Measurements from ENCODE around the gene SH3RF3. TPM values are rescaled to one million over a fixed set of nuclear protein-coding genes. Genes with fewer than 3 reads are reported as not detected.

The SH3RF3 gene
- total RNA-seq, 1 donor from 2014 or later = 7.9 TPM

DNA sequence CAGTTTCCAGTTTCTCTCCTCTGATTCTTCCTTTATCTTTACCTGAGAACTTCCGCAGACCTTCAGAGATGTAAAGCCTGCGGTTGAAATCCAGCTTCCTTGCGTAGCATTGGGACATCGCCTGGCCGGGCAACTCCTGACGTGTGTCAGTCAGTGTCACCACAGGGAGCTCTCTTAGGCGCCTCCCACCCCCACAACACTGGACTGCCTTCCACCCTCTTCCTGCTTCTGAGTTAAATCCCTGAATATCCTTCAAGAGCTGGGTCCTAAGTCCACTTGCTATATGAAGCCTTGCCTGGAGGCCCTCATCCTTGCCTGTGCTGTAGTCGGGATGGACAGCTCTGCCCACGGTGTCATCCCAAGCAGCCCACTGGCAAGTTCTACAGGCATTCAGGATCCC lies 305.3 kb downstream of the SH3RF3 start:
- Histone ChIP-seq H3K4me3 (no peak overlapping the region), H3K27ac (replicated peaks) (no peak overlapping the region), H3K9me3 (replicated peaks) (no peaks in the 10 kb centered on the region), H3K4me1 (peaks cover 42% of the 10 kb centered on the region), H3K36me3 (peaks cover 11% of the 10 kb centered on the region), H3K27me3 (ENCODE audit: low read depth) (no peaks in the 10 kb centered on the region)
- no peak for DNase-seq
- intact Hi-C loops (cut with micrococcal nuclease) = no loop called here
- no peak for TF ChIP-seq CTCF (IDR thresholded peaks at IDR 0.05; ENCODE audit: borderline replicate concordance)

GRCh38 chr2:109435066-109435690 lies 306.2 kb downstream of the SH3RF3 start:
- TF ChIP-seq CTCF (IDR thresholded peaks at IDR 0.05; ENCODE audit: borderline replicate concordance) = no peak
- H3K4me1 ChIP-seq = peaks cover 48% of the 10 kb centered on the region
- intact Hi-C loops (cut with micrococcal nuclease) = no loop called here
- no peak overlapping the region for H3K4me3 ChIP-seq
- peaks cover 11% of the 10 kb centered on the region for H3K36me3 ChIP-seq
- H3K9me3 ChIP-seq (replicated peaks) = no peaks in the 10 kb centered on the region
- peak overlapping the region; percentile 81 for H3K27ac ChIP-seq (replicated peaks)
- no peaks in the 10 kb centered on the region for H3K27me3 ChIP-seq (ENCODE audit: low read depth)
- DNase-seq = no peak

DNA sequence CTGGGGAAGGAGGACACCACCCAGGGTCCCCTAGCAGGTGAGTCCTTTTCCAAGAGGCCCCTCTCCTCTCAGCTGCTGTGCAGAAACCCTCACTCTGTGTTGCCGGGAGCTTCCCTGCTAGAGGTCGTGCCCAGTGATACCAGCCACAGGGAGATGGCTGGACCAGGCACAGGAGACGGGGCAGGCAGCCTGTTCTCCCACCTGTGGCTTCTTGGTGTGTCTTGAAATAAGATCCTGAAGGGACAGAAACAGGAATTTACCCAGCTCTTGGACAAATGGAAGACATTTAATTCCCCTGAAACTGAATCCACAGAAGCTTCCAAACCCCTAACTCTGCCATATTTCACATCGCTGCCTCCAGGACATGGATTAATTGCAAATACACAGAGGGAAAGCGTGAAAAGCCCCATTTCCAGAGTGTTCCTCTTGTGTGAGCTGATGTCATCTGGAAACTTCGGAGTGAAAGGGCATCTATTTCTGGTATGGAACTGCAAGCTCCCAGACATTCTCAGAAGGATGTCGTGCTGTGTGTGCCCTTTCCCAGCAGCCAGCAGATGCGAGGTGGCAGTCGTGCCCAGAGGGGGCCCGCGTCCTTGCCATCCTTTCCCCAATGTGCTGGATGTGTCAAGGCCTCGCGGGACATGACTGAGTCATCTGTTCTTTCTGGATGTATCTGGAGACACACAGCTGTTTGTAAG lies 307.0 kb downstream of the SH3RF3 start:
- no peak for TF ChIP-seq CTCF (IDR thresholded peaks at IDR 0.05; ENCODE audit: borderline replicate concordance)
- Histone ChIP-seq H3K27me3 (ENCODE audit: low read depth) (no peaks in the 10 kb centered on the region), H3K36me3 (peaks cover 19% of the 10 kb centered on the region), H3K9me3 (replicated peaks) (peaks cover 3% of the 10 kb centered on the region), H3K4me1 (peaks cover 48% of the 10 kb centered on the region), H3K27ac (replicated peaks) (peak overlapping the region; percentile 81), H3K4me3 (no peak overlapping the region)
- intact Hi-C loops (cut with micrococcal nuclease) = no loop called here
- DNase-seq = peak; percentile 64

DNA sequence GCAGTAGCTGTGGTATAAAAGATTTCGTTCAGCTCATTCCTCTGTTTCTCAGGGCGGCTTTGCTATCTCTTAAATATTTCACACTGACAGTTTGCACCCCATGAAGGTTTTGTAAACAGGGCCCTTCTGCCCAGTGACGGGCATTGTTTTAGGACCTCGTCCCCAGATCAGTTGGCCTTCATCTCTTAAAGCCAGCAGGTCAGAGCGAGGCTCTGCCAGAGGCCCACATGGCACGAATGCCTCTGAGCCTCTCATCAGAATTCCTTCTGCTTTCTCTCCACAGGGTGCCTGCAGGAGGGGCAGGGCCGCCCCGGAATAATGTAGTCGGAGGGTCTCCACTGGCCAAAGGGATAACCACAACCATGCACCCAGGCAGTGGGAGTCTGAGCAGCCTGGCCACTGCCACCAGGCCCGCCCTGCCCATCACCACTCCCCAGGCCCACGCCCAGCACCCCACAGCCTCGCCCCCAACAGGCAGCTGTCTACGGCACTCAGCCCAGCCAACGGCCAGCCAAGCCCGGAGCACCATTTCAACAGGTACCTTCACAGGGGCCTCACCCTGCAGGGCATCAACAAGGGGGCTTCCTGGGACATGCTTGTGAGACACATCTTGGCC lies 307.7 kb downstream of the SH3RF3 start:
- no peak for TF ChIP-seq CTCF (IDR thresholded peaks at IDR 0.05; ENCODE audit: borderline replicate concordance)
- Histone ChIP-seq H3K27me3 (ENCODE audit: low read depth) (no peaks in the 10 kb centered on the region), H3K27ac (replicated peaks) (peak overlapping the region; percentile 81), H3K36me3 (peaks cover 26% of the 10 kb centered on the region), H3K4me1 (peaks cover 48% of the 10 kb centered on the region), H3K9me3 (replicated peaks) (peaks cover 10% of the 10 kb centered on the region), H3K4me3 (no peak overlapping the region)
- intact Hi-C loops (cut with micrococcal nuclease) = no loop called here
- no peak for DNase-seq

GRCh38 chr2:109437325-109438090 lies 308.5 kb downstream of the SH3RF3 start:
- Histone ChIP-seq H3K36me3 (peaks cover 33% of the 10 kb centered on the region), H3K9me3 (replicated peaks) (peaks cover 18% of the 10 kb centered on the region), H3K27ac (replicated peaks) (peak overlapping the region; percentile 81), H3K27me3 (ENCODE audit: low read depth) (no peaks in the 10 kb centered on the region), H3K4me3 (no peak overlapping the region), H3K4me1 (peaks cover 48% of the 10 kb centered on the region)
- TF ChIP-seq CTCF (IDR thresholded peaks at IDR 0.05; ENCODE audit: borderline replicate concordance) = no peak
- intact Hi-C loops (cut with micrococcal nuclease) = no loop called here
- no peak for DNase-seq

All from left ventricle myocardium inferior (tissue), 1 donor.